ENCODE results near the gene SHF.

SHF gene

DNA sequence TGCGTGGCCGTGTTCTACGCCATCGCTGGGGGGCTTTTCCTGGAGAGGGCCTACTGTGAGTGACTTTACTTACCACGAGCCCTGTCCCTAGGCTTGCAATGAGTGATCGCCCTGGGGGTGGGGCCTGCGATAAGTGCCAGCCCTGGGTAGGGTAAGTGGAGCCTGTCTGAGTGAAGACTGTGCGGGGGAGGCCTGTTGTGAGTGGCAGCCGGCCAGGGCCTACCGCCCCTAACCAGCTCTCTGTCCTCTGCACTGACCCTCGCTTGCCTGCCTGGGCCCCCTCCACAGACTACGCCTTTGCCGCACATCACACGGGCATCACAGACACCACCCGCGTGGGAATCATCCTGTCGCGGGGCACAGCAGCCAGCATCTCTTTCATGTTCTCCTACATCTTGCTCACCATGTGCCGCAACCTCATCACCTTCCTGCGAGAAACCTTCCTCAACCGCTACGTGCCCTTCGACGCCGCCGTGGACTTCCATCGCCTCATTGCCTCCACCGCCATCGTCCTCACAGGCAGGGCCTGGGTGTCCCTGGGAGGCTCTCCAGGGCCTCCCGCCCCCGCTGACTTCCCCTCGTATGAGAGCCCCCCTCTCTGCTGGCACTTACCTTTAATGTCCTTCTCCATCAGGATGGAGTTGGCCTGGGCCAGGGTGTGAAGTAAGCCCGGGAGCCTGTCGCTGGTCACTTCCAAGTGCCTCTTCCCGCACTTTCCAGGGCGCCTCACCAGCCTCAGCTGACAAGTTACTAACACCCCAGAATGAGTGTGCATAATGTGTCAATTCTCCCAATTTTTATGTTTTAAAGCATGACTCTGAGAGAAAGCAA lies 35.6 kb downstream of the SHF start:
- no peak for DNase-seq (ENCODE audit: low read depth)
- H3K4me3 ChIP-seq (replicated peaks; ENCODE audit: low read depth, low read length): no peak overlapping the region
- TF ChIP-seq, protein P1, sequence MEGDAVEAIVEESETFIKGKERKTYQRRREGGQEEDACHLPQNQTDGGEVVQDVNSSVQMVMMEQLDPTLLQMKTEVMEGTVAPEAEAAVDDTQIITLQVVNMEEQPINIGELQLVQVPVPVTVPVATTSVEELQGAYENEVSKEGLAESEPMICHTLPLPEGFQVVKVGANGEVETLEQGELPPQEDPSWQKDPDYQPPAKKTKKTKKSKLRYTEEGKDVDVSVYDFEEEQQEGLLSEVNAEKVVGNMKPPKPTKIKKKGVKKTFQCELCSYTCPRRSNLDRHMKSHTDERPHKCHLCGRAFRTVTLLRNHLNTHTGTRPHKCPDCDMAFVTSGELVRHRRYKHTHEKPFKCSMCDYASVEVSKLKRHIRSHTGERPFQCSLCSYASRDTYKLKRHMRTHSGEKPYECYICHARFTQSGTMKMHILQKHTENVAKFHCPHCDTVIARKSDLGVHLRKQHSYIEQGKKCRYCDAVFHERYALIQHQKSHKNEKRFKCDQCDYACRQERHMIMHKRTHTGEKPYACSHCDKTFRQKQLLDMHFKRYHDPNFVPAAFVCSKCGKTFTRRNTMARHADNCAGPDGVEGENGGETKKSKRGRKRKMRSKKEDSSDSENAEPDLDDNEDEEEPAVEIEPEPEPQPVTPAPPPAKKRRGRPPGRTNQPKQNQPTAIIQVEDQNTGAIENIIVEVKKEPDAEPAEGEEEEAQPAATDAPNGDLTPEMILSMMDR (IDR thresholded peaks at IDR 0.05; ENCODE audit: low read length, missing control alignments): no peak

DNA sequence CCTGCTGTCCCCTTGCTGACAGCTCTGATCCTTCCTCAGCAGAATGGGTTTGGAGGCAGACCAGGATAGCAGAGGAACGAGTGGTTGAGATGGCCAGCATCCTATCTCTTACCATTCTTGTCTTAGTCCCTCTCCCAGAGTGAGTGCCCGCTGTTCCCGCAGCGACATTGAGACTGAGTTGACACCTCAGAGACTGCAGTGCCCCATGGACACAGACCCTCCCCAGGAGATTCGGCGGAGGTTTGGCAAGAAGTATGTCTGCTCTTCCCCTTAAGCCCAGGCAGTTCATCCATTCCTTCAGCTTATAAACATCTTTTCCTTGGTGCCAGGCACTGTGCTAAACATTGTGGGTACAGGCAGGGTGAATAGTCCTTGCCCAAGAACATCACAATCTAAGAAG lies 36.8 kb downstream of the SHF start:
- no peak overlapping the region for H3K4me3 ChIP-seq (replicated peaks; ENCODE audit: low read depth, low read length)
- no peak for DNase-seq (ENCODE audit: low read depth)
- TF ChIP-seq, protein P1 (IDR thresholded peaks at IDR 0.05; ENCODE audit: low read length, missing control alignments): no peak

DNA sequence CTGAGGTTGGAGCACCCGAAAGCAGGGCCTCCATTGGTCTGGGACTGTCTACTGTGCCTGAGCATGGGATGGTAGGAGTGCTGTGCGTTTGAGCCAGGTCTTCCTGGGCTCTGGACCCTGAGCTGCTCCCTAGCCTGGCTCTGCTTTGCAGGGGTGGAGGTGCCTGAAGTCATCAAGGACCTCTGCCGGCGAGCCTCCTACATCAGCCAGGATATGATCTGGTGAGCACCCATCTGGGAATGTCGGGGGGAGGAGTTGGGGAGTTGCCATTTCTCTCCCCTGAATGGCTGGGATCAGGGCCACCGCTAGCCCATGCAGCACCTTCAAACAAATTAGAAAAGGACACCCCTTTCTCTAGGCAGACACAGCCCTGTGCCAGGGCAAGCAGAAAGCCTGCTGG lies 37.3 kb downstream of the SHF start:
- TF ChIP-seq, protein P1 (IDR thresholded peaks at IDR 0.05; ENCODE audit: low read length, missing control alignments): no peak
- no peak overlapping the region for H3K4me3 ChIP-seq (replicated peaks; ENCODE audit: low read depth, low read length)
- DNase-seq (ENCODE audit: low read depth): no peak

DNA sequence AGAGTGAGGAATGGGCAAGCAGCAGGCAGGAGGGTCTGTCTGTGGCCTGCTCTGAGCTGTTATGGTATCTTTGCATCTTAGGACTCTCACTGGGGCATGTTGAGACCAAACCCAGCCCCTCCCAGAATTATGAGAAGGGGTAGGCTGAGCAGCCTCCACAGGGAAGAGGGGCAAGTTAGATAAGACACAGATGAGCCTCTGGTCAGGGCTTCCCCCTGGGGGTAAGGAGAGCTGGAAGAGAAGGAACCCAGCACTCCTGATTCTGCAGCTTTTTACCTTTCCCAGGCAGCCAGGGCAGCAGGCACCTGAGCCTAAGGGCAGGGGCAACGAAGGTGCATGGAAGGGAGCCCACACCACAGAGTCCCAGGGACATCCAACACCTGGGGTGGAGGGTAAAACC lies 38.7 kb downstream of the SHF start:
- TF ChIP-seq, protein P1 (IDR thresholded peaks at IDR 0.05; ENCODE audit: low read length, missing control alignments): no peak
- DNase-seq (ENCODE audit: low read depth): no peak

DNA sequence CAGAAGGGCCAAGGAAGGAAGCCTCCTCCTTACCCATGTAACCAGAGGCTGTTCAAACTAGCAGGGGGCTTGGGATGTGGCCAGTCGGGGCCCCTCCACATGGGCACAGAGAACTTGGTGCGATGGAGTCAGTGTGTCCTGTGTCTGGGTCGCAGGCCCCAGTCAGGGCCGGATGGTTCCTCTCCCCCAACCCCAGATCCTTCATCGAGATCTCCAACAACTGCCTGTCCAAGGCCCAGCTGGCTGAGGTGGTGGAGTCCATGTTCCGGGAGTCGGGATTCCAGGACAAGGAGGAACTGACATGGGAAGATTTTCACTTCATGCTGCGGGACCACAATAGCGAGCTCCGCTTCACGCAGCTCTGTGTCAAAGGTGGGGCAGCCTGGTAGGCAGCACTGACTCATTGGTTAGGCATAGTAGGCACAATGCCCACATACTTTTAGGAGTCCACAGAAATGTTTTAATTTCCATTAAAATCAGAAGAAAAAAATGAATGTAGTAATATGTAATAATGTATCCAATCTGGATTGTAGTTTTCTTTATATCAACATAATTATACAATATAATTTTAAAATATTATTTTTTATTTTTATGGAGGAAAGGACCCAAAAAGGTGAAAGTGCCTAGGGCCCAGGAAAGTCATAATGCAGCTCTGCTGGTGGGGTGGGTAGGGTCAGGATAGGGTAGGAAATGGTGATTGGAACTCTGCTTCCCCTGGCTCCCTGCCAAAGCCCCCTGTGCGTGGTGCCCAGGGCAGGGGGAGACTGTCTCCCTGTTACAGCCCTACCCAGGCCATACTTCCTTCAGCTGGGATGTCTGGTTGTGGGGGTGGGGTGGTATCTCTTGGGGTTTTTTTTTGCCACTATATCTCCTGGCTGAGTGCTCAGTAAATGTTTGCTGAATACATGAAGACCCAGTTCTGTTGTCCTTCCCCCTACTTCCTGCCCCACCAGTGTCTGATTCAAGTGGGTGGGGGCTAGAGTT lies 39.4 kb downstream of the SHF start:
- no peak overlapping the region for H3K4me3 ChIP-seq (replicated peaks; ENCODE audit: low read depth, low read length)
- no peak for DNase-seq (ENCODE audit: low read depth)
- TF ChIP-seq, protein P1 (IDR thresholded peaks at IDR 0.05; ENCODE audit: low read length, missing control alignments): no peak

More for the DNA sequence above, 38.7 kb downstream of the SHF start:
- no peak overlapping the region for H3K4me3 ChIP-seq (replicated peaks; ENCODE audit: low read depth, low read length)

DNA sequence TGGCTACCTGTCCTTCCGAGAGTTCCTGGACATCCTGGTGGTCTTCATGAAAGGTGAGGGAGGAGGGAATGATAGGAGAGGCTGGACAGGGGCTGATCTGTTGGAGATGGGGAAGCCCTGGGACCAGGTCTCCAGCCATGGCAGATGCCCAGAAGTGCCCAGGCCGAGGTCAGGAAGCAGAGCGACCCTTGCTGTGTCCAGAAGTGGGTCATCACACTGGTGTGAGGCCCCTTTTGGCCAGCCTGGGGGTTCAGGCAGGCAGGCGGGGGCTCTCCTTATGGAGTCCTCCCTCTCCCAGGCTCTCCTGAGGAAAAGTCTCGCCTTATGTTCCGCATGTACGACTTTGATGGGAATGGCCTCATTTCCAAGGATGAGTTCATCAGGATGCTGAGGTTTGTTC lies 40.2 kb downstream of the SHF start:
- no peak for DNase-seq (ENCODE audit: low read depth)
- H3K4me3 ChIP-seq (replicated peaks; ENCODE audit: low read depth, low read length): no peak overlapping the region
- TF ChIP-seq, protein P1 (IDR thresholded peaks at IDR 0.05; ENCODE audit: low read length, missing control alignments): no peak
